Measurements from ENCODE around the gene ENOX2. TPM values are rescaled to one million over a fixed set of nuclear protein-coding genes. Genes with fewer than 3 reads are reported as not detected.

The ENOX2 gene
- total and polyA plus RNA-seq, 3 experiments from 2014 or later = 10.8 to 19.2 (median 14.7) TPM

GRCh38 chrX:130623518-130623917 is 279.5 kb downstream of the ENOX2 start:
- ChIA-PET POLR2A (no interaction called here), CTCF (no interaction called here)
- no peaks in the 10 kb centered on the region for H3K9me3 Mint-ChIP-seq

GRCh38 chrX:130615941-130616340 is 287.1 kb downstream of the ENOX2 start:
- Histone ChIP-seq H3K4me3 (ENCODE audit: low read length) (no peak overlapping the region), H3K4me1 (ENCODE audit: insufficient read depth, low read length) (no peaks in the 10 kb centered on the region), H3K27me3 (ENCODE audit: insufficient read depth, low read length, poor library complexity, severe bottlenecking) (no peaks in the 10 kb centered on the region), H3K27ac (ENCODE audit: low read depth, low read length) (no peak overlapping the region), H3K9me3 (ENCODE audit: low read length) (no peaks in the 10 kb centered on the region), H3K36me3 (ENCODE audit: insufficient read depth, low read length) (no peaks in the 10 kb centered on the region)
- Mint-ChIP-seq H3K4me1 (no peaks in the 10 kb centered on the region), H3K27me3 (peaks cover 0 to 3% of the 10 kb centered on the region in 2 donors), H3K4me3 (no peak overlapping the region), H3K36me3 (no peaks in the 10 kb centered on the region), H3K9me3 (no peaks in the 10 kb centered on the region), H3K27ac (no peak overlapping the region)
- ChIA-PET POLR2A (no interaction called here), CTCF (no interaction called here)
- DNase-seq = no peak

More at GRCh38 chrX:130623518-130623917, 279.5 kb downstream of the ENOX2 start:
- no peaks in the 10 kb centered on the region for H3K4me1 Mint-ChIP-seq
- H3K27me3 Mint-ChIP-seq = peaks cover 0 to 10% of the 10 kb centered on the region in 2 donors
- DNase-seq = no peak
- no peak overlapping the region for H3K4me3 ChIP-seq (ENCODE audit: low read length)
- no peak overlapping the region for H3K27ac ChIP-seq (ENCODE audit: low read depth, low read length)
- H3K27ac Mint-ChIP-seq = no peak overlapping the region
- H3K36me3 Mint-ChIP-seq = peaks cover 0 to 31% (median 5%) of the 10 kb centered on the region in 3 donors
- H3K9me3 ChIP-seq (ENCODE audit: low read length) = no peaks in the 10 kb centered on the region
- H3K4me1 ChIP-seq (ENCODE audit: insufficient read depth, low read length) = no peaks in the 10 kb centered on the region
- no peak overlapping the region for H3K4me3 Mint-ChIP-seq
- no peaks in the 10 kb centered on the region for H3K36me3 ChIP-seq (ENCODE audit: insufficient read depth, low read length)
- H3K27me3 ChIP-seq (ENCODE audit: insufficient read depth, low read length, poor library complexity, severe bottlenecking) = no peaks in the 10 kb centered on the region

GRCh38 chrX:130607431-130607830 is 295.6 kb downstream of the ENOX2 start:
- no peaks in the 10 kb centered on the region for H3K36me3 Mint-ChIP-seq
- H3K4me3 ChIP-seq (ENCODE audit: low read length) = no peak overlapping the region
- no peak overlapping the region for H3K27ac ChIP-seq (ENCODE audit: low read depth, low read length)
- H3K27me3 ChIP-seq (ENCODE audit: insufficient read depth, low read length, poor library complexity, severe bottlenecking) = no peaks in the 10 kb centered on the region
- no peaks in the 10 kb centered on the region for H3K4me1 Mint-ChIP-seq
- H3K9me3 Mint-ChIP-seq = no peaks in the 10 kb centered on the region
- POLR2A ChIA-PET = no interaction called here
- DNase-seq = no peak
- CTCF ChIA-PET = no interaction called here
- H3K9me3 ChIP-seq (ENCODE audit: low read length) = no peaks in the 10 kb centered on the region
- no peak overlapping the region for H3K4me3 Mint-ChIP-seq
- H3K27ac Mint-ChIP-seq = no peak overlapping the region
- H3K36me3 ChIP-seq (ENCODE audit: insufficient read depth, low read length) = no peaks in the 10 kb centered on the region
- H3K4me1 ChIP-seq (ENCODE audit: insufficient read depth, low read length) = no peaks in the 10 kb centered on the region
- peaks cover 7 to 11% of the 10 kb centered on the region in 2 donors for H3K27me3 Mint-ChIP-seq

- Mint-ChIP-seq H3K27me3 (peaks cover 7 to 9% of the 10 kb centered on the region in 2 donors), H3K9me3 (no peaks in the 10 kb centered on the region), H3K36me3 (no peaks in the 10 kb centered on the region), H3K4me3 (no peak overlapping the region), H3K27ac (no peak overlapping the region), H3K4me1 (no peaks in the 10 kb centered on the region)
- Histone ChIP-seq H3K36me3 (ENCODE audit: insufficient read depth, low read length) (no peaks in the 10 kb centered on the region), H3K9me3 (ENCODE audit: low read length) (no peaks in the 10 kb centered on the region), H3K27me3 (ENCODE audit: insufficient read depth, low read length, poor library complexity, severe bottlenecking) (no peaks in the 10 kb centered on the region), H3K4me3 (ENCODE audit: low read length) (no peak overlapping the region), H3K27ac (ENCODE audit: low read depth, low read length) (no peak overlapping the region), H3K4me1 (ENCODE audit: insufficient read depth, low read length) (no peaks in the 10 kb centered on the region)
- ChIA-PET CTCF (no interaction called here), POLR2A (no interaction called here)
- DNase-seq = no peak
Observed at GRCh38 chrX:130606425-130606824, 296.6 kb downstream of the ENOX2 start.

- CTCF ChIA-PET = no interaction called here
- no peak for DNase-seq
- H3K4me1 Mint-ChIP-seq = no peaks in the 10 kb centered on the region
- no peak overlapping the region for H3K4me3 Mint-ChIP-seq
- H3K27me3 ChIP-seq (ENCODE audit: insufficient read depth, low read length, poor library complexity, severe bottlenecking) = no peaks in the 10 kb centered on the region
- POLR2A ChIA-PET = no interaction called here
- H3K9me3 ChIP-seq (ENCODE audit: low read length) = no peaks in the 10 kb centered on the region
- H3K27ac Mint-ChIP-seq = no peak overlapping the region
- H3K27me3 Mint-ChIP-seq = peaks cover 4 to 9% of the 10 kb centered on the region in 2 donors
- no peaks in the 10 kb centered on the region for H3K36me3 ChIP-seq (ENCODE audit: insufficient read depth, low read length)
- H3K4me3 ChIP-seq (ENCODE audit: low read length) = no peak overlapping the region
- no peaks in the 10 kb centered on the region for H3K4me1 ChIP-seq (ENCODE audit: insufficient read depth, low read length)
- H3K36me3 Mint-ChIP-seq = no peaks in the 10 kb centered on the region
- no peak overlapping the region for H3K27ac ChIP-seq (ENCODE audit: low read depth, low read length)
- H3K9me3 Mint-ChIP-seq = no peaks in the 10 kb centered on the region
Observed at GRCh38 chrX:130604882-130605281, 298.1 kb downstream of the ENOX2 start.

- peaks cover 5 to 6% of the 10 kb centered on the region in 2 donors for H3K27me3 Mint-ChIP-seq
- no peak overlapping the region for H3K27ac Mint-ChIP-seq
- POLR2A ChIA-PET = no interaction called here
Observed at GRCh38 chrX:130594453-130594916, 308.5 kb downstream of the ENOX2 start.

GRCh38 chrX:130593911-130594310 is 309.1 kb downstream of the ENOX2 start:
- Histone ChIP-seq H3K36me3 (ENCODE audit: insufficient read depth, low read length) (no peaks in the 10 kb centered on the region), H3K9me3 (ENCODE audit: low read length) (no peaks in the 10 kb centered on the region), H3K4me3 (ENCODE audit: low read length) (no peak overlapping the region), H3K27me3 (ENCODE audit: insufficient read depth, low read length, poor library complexity, severe bottlenecking) (no peaks in the 10 kb centered on the region), H3K27ac (ENCODE audit: low read depth, low read length) (no peak overlapping the region), H3K4me1 (ENCODE audit: insufficient read depth, low read length) (no peaks in the 10 kb centered on the region)
- ChIA-PET POLR2A (no interaction called here), CTCF (no interaction called here)
- H3K4me1 Mint-ChIP-seq = no peaks in the 10 kb centered on the region
- H3K36me3 Mint-ChIP-seq = no peaks in the 10 kb centered on the region
- no peak overlapping the region for H3K4me3 Mint-ChIP-seq
- no peak for DNase-seq
- peaks cover 5 to 6% of the 10 kb centered on the region in 2 donors for H3K27me3 Mint-ChIP-seq
- no peak overlapping the region for H3K27ac Mint-ChIP-seq
- no peaks in the 10 kb centered on the region for H3K9me3 Mint-ChIP-seq

More at GRCh38 chrX:130594453-130594916, 308.5 kb downstream of the ENOX2 start:
- no peaks in the 10 kb centered on the region for H3K4me1 Mint-ChIP-seq
- Histone ChIP-seq H3K9me3 (ENCODE audit: low read length) (no peaks in the 10 kb centered on the region), H3K4me1 (ENCODE audit: insufficient read depth, low read length) (no peaks in the 10 kb centered on the region), H3K27ac (ENCODE audit: low read depth, low read length) (no peak overlapping the region), H3K4me3 (ENCODE audit: low read length) (no peak overlapping the region), H3K36me3 (ENCODE audit: insufficient read depth, low read length) (no peaks in the 10 kb centered on the region), H3K27me3 (ENCODE audit: insufficient read depth, low read length, poor library complexity, severe bottlenecking) (no peaks in the 10 kb centered on the region)
- DNase-seq = no peak
- H3K9me3 Mint-ChIP-seq = no peaks in the 10 kb centered on the region
- no peaks in the 10 kb centered on the region for H3K36me3 Mint-ChIP-seq
- CTCF ChIA-PET = no interaction called here
- no peak overlapping the region for H3K4me3 Mint-ChIP-seq

GRCh38 chrX:130592204-130592603 is 310.8 kb downstream of the ENOX2 start:
- Histone ChIP-seq H3K27ac (ENCODE audit: low read depth, low read length) (no peak overlapping the region), H3K4me3 (ENCODE audit: low read length) (no peak overlapping the region), H3K9me3 (ENCODE audit: low read length) (no peaks in the 10 kb centered on the region), H3K36me3 (ENCODE audit: insufficient read depth, low read length) (no peaks in the 10 kb centered on the region), H3K27me3 (ENCODE audit: insufficient read depth, low read length, poor library complexity, severe bottlenecking) (no peaks in the 10 kb centered on the region), H3K4me1 (ENCODE audit: insufficient read depth, low read length) (no peaks in the 10 kb centered on the region)
- no peak for DNase-seq
- ChIA-PET CTCF (no interaction called here), POLR2A (no interaction called here)
- Mint-ChIP-seq H3K27ac (peak overlapping the region in 1 of 8 donors; percentile 25), H3K4me1 (no peaks in the 10 kb centered on the region), H3K36me3 (no peaks in the 10 kb centered on the region), H3K9me3 (no peaks in the 10 kb centered on the region), H3K4me3 (no peak overlapping the region), H3K27me3 (peaks cover 5 to 6% of the 10 kb centered on the region in 2 donors)

GRCh38 chrX:130578906-130579305 is 324.1 kb downstream of the ENOX2 start:
- no peak for DNase-seq
- ChIA-PET POLR2A (no interaction called here), CTCF (no interaction called here)
- no peaks in the 10 kb centered on the region for H3K9me3 Mint-ChIP-seq
- Histone ChIP-seq H3K27me3 (ENCODE audit: insufficient read depth, low read length, poor library complexity, severe bottlenecking) (no peaks in the 10 kb centered on the region), H3K9me3 (ENCODE audit: low read length) (no peaks in the 10 kb centered on the region), H3K4me1 (ENCODE audit: insufficient read depth, low read length) (no peaks in the 10 kb centered on the region), H3K4me3 (ENCODE audit: low read length) (no peak overlapping the region), H3K36me3 (ENCODE audit: insufficient read depth, low read length) (no peaks in the 10 kb centered on the region), H3K27ac (ENCODE audit: low read depth, low read length) (no peak overlapping the region)
- peaks cover 18 to 19% of the 10 kb centered on the region in 2 donors for H3K27me3 Mint-ChIP-seq
- no peak overlapping the region for H3K4me3 Mint-ChIP-seq
- peaks cover 0 to 1% (median 0%) of the 10 kb centered on the region in 3 donors for H3K36me3 Mint-ChIP-seq
- no peak overlapping the region for H3K27ac Mint-ChIP-seq
- H3K4me1 Mint-ChIP-seq = peaks cover 0 to 7% (median 0%) of the 10 kb centered on the region in 3 donors
